ENCODE data around the gene GRIN2C. TPM values are rescaled to one million over a fixed set of nuclear protein-coding genes. Genes with fewer than 3 reads are reported as not detected.

GRIN2C gene
- total RNA-seq, 2 donors from 2014 or later: 25.2 to 38.8 TPM

DNA sequence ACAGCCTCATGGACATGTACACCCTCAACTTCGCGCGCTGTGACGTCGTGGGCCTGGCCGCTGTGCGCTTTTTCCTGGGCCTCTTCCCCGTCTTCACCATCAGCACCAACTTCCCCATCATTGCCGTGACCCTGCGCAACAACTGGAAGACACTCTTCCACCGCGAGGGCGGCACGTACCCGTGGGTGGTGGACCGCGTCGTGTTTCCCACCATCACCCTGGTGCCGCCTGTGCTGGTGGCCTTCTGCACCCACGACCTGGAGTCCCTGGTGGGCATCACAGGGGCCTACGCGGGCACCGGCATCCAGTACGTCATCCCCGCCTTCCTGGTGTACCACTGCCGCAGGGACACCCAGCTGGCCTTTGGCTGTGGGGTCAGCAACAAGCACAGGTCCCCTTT is 23.5 kb downstream of the GRIN2C start:
- ATAC-seq: no peak
- DNase-seq: no peak
- intact Hi-C loops (cut with DNase I): no loop called here

DNA sequence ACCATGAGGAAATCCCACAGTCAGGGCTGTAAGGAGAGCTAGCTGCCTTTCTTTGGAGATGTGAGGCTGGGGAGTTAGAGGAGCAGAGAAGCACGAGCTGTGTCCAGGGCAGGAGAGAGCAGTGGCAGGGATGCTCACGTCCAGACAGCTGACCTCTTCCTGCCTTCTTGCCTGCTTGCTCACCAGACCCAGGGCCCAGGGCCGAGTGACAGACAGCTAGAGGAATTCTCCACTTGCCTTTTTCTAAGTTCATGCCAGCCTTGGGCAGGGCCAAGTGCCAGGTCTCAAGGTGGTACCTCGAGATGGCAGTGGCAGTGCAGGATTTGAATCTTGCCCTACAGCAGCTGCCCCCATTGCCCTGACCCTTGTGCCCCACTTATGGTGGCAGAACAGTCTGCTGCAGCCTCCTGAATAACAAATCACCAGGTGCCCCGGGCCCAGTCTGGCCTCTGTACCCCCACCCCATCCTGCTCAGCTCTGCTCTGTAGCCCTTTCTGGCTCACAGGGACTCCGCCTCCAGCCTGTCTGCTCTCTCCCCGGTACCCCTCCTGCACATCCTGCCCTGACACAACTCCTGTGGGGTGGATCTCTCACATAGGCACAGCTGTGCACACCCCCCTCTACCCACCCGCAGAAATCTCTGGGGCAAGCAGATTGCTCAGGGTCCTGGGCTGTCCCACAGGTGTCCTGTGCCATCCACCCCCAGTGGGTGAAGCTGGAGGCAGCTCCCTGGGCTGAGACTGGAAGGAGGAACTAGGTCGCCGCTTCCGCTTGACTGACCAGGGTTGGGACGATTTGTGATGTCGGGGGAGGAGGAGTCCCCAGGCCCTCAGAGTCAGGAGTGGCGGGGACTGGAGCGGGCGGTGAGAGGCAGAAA is 25.9 kb downstream of the GRIN2C start:
- intact Hi-C loops (cut with DNase I): no loop called here
- ATAC-seq: peak; percentile 16 to 17

DNA sequence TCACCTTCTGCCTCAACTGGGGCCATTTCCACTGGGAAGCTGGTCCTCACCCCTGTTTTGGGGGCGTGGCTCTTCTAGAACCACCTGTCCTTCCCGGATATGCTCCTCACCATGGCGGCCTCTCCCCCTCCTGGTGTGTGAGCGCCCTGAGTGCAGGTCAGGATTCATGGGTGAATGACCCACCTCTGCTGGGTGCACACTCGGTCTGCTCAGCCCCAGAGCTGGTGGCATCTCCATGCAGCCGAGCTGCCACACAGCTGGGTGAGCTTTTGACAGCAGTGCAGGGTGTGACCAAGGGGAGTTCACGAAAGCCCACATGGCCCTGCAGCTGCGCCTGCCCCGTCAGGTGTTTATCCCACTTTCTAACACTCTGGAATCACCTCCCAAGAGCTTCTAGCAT is 27.3 kb downstream of the GRIN2C start:
- ATAC-seq (no peak), DNase-seq (no peak)
- intact Hi-C loops (cut with DNase I): no loop called here

More for the DNA sequence above, 25.9 kb downstream of the GRIN2C start:
- DNase-seq: no peak

GRCh38 chr17:74831444-74832146 is 28.1 kb downstream of the GRIN2C start:
- intact Hi-C loops (cut with DNase I): no loop called here
- ATAC-seq (no peak), DNase-seq (no peak)

GRCh38 chr17:74830861-74831260 is 28.8 kb downstream of the GRIN2C start:
- no peak for DNase-seq
- ATAC-seq: no peak
- intact Hi-C loops (cut with DNase I): no loop called here

- intact Hi-C loops (cut with DNase I): no loop called here
- DNase-seq (no peak), ATAC-seq (peak; percentile 21 to 81)
Measured at GRCh38 chr17:74827800-74828199, 31.9 kb downstream of the GRIN2C start.

DNA sequence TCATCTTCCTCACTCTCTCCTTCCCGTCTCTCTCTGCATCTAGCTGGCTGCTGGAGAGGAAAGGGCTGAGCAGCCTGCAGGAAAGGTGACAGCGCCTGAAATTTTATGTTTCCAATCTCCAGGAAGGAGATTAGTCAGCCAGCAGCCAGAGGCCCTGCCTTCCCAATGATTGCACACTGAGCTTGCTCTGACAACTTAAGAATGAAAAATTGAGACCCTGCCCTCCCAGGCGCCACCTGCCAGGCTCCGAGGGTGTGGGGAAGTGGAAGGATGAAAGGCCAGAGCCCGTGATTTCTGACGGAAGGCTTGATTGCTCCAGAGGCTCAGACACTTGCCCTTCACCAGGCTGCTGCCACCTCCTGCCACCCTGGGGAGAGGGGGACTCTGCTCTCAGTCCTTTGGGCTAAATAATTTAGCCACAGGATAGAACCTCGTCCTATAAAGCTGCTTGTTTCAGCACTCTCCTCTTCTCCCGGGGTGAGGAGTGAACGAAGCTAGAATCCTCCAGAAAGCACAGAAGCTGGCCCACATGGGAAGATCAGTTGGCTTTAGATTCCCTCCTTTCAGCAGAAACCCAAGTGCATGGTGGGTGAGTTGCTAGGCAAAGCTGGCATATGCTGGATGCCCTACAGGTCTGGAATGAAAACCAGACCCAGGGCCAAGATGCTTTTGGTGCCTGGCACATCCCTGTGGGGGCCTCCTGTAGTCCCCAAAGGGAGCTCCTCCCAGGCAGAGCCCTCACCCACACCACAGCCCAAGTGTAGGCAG is 33.5 kb downstream of the GRIN2C start:
- ATAC-seq (no peak), DNase-seq (no peak)
- intact Hi-C loops (cut with DNase I): no loop called here

GRCh38 chr17:74824961-74825627 is 34.6 kb downstream of the GRIN2C start:
- intact Hi-C loops (cut with DNase I): no loop called here
- DNase-seq: no peak

DNA sequence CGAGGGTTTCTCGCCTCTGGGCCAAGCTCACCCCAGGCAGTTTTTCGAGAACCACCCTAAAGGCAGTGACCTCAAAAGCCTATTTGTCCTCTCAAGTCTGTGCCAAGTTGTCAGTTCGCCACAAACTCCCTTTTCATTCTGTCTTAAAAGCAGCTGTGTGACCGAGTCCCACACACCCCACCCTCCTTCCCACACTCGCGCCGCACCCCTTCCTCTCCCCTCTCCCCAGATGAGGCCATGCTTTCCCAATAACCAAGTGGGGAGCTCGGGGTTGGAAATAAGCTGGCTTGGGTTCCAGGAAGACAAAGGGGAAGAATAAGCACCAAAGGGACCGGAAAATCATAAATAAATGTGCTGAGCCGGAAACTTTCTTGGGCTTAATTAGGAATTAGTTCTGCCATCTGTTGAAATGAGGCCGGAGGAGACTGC is 36.7 kb downstream of the GRIN2C start:
- intact Hi-C loops (cut with DNase I): no loop called here
- ATAC-seq: peak; percentile 35 to 48
- DNase-seq: no peak

More at GRCh38 chr17:74824961-74825627, 34.6 kb downstream of the GRIN2C start:
- ATAC-seq: no peak

GRCh38 chr17:74822335-74822938 is 37.2 kb downstream of the GRIN2C start:
- intact Hi-C loops (cut with DNase I): no loop called here
- no peak for ATAC-seq
- DNase-seq: no peak

DNA sequence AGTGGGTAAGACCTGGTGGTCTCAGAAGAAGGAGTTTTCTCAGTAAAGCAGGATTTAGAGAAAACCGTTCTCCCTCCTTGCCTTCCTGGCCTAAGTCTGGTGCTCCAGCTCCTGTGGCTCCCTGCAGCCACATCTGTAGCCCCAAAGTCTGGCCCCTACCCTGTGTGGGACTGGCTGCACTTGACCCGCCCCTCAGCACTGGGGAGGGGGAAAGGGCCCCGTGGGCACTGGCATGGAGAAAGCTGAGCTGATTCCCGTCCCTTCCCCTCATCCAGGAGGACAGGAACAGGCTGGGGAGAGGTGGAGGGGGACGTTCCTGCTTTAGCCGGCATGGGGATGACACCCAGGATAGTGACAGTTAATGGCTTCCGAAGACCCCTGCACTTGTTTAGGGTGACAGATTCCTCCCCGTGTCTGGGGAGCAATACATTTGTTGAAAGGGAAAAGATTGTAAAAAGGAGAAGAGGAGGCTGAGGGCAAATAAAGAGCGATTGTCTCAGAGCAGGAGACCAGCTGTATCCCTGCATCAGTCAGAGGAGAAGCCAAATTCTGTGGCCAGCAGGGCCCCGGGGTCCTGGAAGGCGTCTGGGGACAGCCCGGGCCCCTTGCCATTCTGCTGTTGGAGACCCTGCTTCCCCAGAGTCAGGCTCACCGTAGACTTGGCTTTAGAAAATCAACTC is 37.9 kb downstream of the GRIN2C start:
- ATAC-seq (peak in 1 of 2 donors; percentile 35), DNase-seq (no peak)
- intact Hi-C loops (cut with DNase I): no loop called here

DNA sequence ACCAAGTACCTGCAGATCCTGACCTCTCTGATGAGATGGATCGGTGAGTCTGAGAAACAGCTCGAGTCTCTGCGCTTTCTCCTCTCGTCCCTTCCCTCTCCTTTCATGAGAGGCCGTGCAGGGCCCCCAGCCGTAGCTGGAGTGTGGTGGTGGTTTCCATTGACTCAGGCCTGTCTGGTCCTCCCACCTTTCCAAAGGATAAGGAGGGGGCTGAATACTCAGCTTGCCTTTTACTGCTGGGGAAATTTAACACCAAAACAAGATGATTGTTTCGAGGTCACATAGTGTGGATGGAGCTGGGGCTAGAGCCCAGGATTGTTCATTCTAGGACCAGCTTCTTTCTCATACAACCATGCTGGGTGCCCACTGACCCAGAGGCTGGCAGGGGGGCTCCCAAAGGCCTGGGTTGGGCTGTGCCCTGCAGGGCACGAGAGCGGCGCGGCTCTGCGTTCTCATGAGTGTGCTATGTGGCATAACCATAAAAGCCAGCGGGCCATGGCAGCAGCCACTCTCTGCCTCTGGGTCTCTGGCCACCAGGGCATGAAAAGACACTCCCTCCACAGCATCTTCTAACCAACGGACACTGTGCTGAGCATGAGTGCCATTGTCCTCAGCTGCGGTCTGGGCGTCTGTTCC is 39.8 kb downstream of the GRIN2C start:
- ATAC-seq (no peak), DNase-seq (no peak)
- intact Hi-C loops (cut with DNase I): no loop called here

DNA sequence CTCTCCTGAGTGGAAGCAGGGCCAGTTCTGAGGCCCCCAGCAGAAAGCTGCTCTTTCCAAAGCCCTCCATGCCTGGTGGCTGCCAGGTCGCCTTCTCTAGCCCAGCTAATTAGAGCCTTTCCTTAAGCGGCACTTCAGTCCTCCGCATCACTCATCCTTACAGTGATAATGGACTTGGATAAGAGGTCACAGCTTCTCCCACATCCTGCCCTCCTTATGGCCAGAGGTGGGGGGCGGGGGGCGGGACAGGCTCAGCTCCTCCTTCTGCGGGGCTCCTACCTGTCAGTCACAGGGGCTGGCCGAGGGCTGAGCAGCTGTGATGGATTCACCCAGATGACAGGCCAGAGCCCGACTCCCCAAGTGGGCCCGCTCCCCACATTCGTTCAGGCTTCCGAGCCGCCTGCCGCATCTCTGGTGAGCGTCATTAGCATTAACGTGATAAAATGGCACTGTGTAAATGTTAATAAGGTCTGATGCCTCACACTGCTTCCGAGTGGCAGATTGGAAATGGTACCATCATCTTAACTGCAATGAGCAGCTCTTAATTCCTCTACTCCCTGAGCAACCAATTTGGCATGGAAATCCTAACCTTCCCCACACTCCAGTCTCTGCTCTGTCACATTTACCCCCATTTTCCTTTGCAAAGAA is 41.3 kb downstream of the GRIN2C start:
- no peak for ATAC-seq
- no peak for DNase-seq
- intact Hi-C loops (cut with DNase I): no loop called here

GRCh38 chr17:74816905-74817620 is 42.6 kb downstream of the GRIN2C start:
- DNase-seq (no peak), ATAC-seq (no peak)
- intact Hi-C loops (cut with DNase I): no loop called here

DNA sequence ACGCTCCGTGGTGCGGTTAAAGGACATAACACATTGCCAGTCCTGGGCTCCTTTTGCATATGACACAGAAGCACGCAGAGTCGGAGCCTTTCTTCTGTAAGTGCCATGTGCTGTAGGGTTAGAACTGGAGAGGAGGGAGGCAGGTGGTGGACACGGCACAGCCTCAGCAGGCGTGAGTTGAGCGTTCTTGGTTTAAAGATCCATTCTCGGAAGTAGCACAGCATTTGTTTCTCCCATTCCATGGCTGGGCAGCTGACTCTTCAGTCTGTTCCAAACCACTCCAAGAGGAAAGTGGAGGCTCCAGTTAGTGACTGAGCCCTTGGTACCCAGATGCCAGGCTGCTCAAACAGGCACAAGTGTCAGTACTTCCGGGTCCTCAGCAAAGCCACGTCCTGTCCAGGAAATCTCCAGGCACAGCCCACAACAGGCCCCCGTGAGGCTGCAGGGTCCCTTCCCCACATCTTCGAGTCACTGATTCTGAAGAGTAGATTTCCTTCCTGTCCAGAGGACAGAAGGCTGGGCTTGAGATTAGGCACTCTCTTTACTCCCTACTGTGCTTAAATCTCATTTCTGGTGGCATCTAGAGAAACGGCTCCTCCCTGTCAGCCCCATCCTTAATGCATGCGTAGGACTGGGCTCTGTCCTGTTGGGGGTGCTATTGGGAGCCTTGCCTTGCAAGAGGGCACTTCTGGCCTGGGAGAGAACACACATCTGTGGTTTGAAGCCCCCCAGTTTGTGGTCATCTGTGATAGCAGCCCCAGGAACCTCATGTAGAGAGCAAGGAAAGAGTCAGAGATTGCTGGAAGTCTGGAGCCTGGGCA is 43.9 kb downstream of the GRIN2C start:
- DNase-seq (no peak), ATAC-seq (no peak)
- intact Hi-C loops (cut with DNase I): no loop called here

DNA sequence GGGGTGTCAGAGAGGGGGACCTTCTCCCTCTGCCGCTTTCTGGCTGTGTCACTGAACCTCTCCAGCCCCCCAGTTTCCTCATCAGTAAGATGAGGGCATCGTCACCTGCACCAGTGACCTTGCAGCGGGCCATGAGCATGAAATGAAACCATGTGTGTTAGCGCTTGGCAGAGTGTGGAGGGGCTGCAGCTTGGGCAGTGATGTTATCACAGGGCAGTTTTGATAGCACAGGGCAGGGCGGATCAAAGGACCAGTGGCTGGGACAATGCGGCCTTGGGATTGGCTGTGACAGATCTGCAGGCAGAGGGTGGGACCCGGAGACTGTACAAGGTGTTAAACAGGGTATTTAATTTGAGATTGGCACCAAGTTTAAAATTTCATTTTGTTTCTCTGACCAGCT is 44.6 kb downstream of the GRIN2C start:
- ATAC-seq (no peak), DNase-seq (no peak)
- intact Hi-C loops (cut with DNase I): no loop called here
